ENCODE measurements around the gene SAMD15. TPM values are rescaled to one million over a fixed set of nuclear protein-coding genes. Genes with fewer than 3 reads are reported as not detected.
A peak's percentile ranks its signal among the peaks of the same experiment; 100 is the strongest.
"Not testable (repeated sequence)": the region's sequence is repeated elsewhere in the genome, so short reads cannot be mapped to it uniquely, and the experiment has no call there.

SAMD15 gene
- under 1 TPM; 0.31 to 0.36 TPM for total RNA-seq
- long read RNA-seq: 0 reads

DNA sequence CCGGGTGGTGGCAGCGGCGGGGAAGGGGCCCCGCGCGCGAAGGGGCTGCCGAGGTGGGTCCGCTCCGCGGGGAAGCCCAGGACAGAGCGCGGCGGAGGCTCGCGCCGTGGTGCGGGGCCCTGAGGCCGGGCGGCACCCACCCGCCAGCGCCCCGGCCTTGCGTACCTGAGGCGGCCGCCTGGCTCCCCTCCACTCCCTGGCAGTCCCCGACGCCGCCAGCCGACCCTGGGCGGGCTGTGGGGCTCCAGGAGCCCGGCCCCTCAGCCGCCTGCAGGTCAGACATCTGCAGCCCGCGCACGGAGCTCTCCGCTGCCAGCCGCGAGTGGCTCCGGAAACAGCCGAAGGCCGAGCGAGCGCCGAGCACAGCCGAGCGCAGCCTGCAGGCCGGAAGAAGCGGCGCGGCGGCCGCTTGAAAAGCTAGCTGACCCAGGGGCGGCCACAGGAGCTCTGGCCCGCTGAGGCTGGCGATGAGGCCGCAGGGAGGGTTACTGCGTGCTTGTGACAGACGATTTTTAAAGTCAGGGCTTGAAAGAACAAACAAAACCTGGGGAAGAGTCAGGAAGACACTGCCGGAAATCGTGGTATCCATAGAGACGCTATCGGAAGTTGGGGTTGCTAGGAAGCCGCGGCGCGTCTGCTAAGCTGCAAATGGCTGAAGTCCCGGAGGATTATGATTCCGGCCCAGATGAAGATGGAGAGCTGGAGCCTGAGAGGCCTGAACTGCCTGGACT lies at the start of gene SAMD15, which contains the start of gene TMED8:
TSS of gene SAMD15 (plus strand) at position 609 of the 731 bp plus-strand sequence. CDS start at position 649, 40 bp downstream.
TSS of gene TMED8 (minus strand) at position 324 of the 731 bp plus-strand sequence. CDS start at position 283, 41 bp downstream.
- ATAC-seq: peak; percentile 97
- peak; percentile 71 to 88 for DNase-seq
- intact Hi-C loops (cut with DNase I, micrococcal nuclease): no loop called here

DNA sequence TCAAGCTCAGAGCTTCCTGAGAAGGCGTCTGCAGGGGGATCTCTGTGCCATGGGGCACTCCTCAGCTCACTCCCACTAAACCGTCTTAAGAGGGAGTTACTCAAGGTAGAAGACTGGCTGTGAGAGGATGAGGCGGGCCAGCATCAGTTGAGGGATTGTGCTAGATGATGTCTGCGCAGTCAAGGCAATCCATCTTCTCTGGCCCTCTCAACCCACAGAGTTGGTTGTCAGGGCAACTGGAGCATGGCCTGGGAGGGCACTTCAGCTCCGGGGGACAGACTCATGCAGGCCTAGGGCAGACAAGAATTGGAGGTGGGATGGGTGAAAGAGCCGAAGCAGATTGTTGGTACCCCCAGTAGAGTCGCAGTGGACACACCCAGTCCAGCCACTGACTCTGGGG lies 47.3 kb upstream of the SAMD15 start:
- intact Hi-C loops (cut with DNase I, micrococcal nuclease): no loop called here
- ATAC-seq: no peak

DNA sequence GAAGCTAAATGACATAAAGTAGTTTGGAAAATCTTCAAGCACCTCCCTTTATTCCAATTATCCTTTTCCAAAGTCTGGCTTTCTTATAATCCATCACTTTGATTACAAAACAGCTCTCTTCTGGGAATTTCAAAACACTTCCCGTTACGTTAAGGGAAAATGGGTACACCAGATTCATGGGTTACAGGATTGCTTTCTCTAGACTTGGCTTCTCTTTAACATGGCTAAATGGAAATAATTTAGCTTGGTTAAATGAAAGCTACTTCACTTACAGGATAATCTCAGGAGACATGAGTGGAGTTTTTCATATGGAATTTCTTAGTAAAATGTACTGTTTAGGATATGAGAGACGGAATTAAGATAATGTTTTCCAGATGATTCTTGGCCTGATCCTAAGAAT lies 41.6 kb upstream of the SAMD15 start:
- intact Hi-C loops (cut with DNase I, micrococcal nuclease): no loop called here
- DNase-seq: no peak
- no peak for ATAC-seq

More for the DNA sequence above, 47.3 kb upstream of the SAMD15 start:
- DNase-seq: no peak

DNA sequence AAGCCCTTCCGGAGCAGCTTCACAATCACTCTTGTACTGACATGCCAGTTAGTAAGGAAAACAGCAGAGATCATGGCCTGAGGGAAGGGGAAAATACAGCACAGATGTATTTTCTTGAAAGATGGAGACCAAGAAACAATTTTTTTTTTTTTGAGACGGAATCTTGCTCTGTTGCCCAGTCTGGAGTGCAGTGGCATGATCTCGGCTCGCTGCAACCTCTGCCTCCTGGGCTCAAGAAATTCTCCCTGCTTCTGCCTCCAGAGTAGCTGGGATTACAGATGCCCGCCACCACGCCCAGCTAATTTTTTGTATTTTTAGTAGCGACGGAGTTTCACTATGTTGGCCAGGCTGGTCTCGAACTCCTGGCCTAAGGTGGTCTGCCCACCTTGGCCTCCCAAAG lies 39.9 kb upstream of the SAMD15 start:
- ATAC-seq; DNase-seq; intact Hi-C loops (cut with DNase I, micrococcal nuclease): not testable (repeated sequence)

DNA sequence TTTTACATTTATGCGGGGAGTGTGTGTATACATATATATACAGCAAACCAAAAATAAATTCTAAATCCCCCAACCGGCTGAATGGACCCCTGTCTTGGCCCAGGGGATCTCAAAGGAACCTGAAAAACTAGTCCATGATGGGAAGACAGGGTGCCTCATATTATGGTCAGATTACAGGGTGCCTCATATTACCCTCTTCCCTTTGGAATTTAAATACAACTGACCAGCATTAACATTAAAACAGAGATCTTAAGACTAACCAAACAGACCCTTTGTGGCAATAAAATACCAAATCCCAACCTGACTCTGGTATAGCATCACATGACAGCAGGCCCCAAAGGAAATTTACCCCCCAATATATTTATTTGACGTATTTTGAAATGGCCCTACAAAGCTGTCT lies 39.3 kb upstream of the SAMD15 start:
- intact Hi-C loops (cut with DNase I, micrococcal nuclease): no loop called here
- no peak for ATAC-seq
- no peak for DNase-seq

DNA sequence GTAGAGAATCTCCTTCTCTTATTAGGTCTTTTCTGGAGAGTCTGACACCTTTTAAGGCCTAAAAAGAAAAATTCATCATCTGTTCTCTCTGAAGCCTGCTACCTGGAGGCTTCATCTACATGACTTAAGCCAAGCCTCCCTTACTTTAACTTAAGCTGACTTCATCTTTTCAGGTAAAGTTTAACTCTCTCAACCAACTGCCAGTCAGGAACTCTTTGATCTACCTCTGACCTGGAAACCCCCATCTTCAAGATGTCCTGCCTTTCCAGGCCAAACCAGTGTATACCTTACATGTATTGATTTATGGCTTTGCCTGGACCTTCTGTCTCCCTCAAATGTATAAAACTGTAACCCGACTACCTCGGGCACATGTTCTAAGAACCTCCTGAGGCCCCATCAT lies 38.9 kb upstream of the SAMD15 start:
- intact Hi-C loops (cut with DNase I, micrococcal nuclease): no loop called here
- DNase-seq: no peak
- ATAC-seq: no peak

DNA sequence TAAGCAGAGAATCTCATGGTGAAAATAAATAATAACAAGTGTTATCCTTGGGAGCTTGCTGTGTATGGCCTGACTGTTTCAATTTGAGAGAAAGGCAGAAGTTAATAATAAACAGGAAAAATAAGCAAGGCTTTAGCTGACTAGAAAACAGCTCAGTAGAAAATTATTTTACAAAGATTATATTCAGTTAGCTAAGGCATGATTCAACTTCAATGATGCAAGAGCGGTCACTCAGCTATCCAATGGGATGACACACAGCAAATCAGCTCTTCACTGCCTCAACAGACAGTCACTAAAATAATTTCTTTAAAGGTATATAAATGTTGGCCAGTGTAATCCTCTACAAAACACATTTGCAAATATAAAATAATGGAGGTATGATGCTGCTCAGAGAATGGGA lies 37.8 kb upstream of the SAMD15 start:
- DNase-seq (no peak), ATAC-seq (no peak)
- intact Hi-C loops (cut with DNase I, micrococcal nuclease): no loop called here

DNA sequence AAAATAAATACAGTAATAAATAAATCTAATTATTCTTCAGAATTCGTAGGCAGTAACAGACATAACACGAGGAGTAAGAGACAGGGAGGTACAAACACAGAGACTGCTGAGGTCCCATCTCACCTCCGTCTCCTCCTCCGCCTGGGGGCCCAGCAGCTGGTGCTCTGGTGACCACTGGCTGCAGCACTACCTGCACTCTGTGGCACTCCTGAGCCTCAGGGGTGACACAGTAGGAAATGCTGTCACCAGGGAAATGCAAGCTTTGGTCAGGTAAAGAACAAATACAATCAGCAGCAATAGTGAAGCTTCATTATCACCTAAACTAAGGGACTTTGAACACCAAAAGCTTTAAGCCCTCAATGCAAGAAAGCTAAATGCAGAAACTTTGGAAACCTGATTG lies 36.8 kb upstream of the SAMD15 start:
- intact Hi-C loops (cut with DNase I, micrococcal nuclease): no loop called here

DNA sequence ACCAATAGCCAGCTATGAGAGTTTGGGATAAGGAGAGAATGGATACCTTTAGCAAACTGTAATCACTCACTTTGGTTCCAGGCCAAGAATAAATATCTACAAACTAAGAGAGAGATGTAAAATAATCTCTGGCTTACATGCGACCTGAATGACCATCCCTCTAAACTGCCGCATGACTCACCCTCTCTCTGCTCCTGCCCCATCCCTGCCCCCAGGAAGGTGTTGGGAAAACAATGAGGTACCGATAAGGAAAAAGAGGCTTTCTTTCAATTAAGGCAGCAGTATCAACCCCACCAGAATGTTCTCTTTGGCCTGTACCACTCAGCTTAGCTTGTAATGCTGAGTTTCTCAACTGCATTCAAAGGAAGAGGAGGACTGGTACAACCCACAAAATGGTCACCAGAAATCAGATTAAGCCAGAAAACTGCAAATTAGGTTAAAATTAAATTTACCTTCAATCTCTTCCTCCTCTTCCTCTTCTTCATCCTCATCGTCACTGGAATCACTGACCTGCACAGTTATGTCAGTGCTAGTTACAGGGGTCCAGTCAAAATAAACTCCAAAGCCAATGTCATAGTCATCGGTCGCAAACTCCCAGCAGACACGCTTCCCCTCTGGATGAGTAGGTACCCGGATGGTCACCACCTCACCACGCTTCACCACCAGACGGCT lies 34.3 kb upstream of the SAMD15 start:
- DNase-seq: no peak
- ATAC-seq: no peak
- intact Hi-C loops (cut with DNase I, micrococcal nuclease): no loop called here

More for the DNA sequence above, 36.8 kb upstream of the SAMD15 start:
- DNase-seq: no peak
- no peak for ATAC-seq

DNA sequence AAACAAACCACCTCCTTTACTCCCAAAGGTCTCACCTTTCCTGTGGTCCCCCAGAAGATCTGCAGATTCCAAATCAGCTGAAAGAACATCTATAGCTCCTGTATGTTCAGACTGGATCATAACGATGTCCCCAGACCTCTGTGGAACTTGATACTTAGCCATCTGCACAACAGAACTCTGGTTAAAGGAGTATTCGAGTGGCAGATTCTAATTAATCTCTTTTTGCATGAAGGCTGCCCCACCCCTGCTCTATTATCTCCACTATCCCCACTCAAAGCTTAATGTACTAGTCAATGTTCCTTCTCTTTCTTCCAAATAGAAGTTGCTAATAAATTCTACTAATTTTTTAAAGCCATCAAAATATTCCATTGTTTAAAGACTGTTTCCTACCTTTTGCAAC lies 33.5 kb upstream of the SAMD15 start:
- ATAC-seq (no peak), DNase-seq (no peak)
- intact Hi-C loops (cut with DNase I, micrococcal nuclease): no loop called here

DNA sequence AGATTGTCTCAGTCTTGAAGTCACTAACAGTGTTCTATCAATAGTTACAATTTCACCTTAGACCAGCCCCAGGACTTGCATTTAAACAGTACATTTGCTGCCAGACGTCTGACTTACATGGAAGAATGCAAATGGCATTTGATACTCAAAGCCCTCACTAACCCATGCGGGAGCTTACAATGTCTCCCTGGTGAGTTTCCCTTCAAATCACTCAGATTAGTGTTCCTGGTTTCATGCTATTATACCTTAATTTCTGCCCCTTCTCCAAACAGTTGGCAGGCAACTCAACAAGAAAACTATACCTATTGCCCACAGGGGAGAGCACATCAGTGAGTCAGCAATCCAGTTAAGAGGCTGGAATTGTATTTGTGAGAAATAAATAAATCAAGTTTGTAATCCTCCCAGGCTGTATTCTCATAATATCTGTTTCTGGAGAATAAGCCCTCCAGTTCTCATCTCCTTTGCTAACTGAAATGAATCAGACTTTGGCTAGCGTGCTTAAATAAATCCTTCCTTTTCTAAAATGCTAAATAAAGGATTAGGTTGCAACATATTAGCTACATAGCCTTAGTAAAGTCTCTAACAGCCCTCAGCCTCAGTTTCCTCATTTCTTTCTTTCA lies 32.7 kb upstream of the SAMD15 start:
- intact Hi-C loops (cut with DNase I, micrococcal nuclease): no loop called here
- ATAC-seq: no peak

DNA sequence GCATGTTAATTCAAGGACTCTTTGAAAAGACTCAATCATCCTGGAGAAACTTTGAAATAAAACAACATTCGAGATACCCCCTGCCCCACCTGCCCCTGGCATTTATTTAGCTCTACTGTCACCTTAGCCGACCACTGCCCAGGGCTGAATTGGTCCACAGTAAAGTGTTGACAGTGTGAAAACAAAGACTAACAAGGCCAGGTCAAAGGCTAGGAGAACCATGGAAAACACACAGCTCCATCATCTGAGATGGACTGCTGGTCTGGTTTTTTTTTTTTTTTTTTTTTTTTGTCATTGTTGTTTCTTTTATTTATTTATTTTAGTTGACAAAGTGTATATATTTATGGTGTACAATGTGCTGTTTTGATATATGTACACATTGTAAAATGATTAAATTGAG lies 30.7 kb upstream of the SAMD15 start:
- no peak for DNase-seq
- ATAC-seq: no peak
- intact Hi-C loops (cut with DNase I, micrococcal nuclease): no loop called here

More for the DNA sequence above, 32.7 kb upstream of the SAMD15 start:
- DNase-seq: no peak

DNA sequence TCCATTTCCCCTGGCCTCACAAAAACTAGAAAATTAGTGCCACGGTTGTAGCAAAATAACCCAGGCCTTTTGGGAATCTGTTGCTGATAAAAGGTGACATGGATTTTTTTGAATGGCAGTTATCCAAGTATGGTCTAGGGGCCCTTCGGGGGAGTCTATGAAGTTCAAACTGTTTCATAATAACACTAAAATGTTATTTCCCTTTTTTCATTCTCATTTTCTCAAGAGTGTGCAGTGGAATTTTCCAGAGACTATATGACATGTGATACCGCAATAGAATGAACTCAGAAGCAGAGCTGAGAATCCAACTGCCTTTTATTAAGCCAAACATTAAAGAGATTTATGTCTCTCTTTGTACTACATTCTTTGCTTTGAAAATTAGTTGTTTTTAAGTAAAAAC lies 29.4 kb upstream of the SAMD15 start:
- intact Hi-C loops (cut with DNase I, micrococcal nuclease): no loop called here
- DNase-seq (no peak), ATAC-seq (no peak)

DNA sequence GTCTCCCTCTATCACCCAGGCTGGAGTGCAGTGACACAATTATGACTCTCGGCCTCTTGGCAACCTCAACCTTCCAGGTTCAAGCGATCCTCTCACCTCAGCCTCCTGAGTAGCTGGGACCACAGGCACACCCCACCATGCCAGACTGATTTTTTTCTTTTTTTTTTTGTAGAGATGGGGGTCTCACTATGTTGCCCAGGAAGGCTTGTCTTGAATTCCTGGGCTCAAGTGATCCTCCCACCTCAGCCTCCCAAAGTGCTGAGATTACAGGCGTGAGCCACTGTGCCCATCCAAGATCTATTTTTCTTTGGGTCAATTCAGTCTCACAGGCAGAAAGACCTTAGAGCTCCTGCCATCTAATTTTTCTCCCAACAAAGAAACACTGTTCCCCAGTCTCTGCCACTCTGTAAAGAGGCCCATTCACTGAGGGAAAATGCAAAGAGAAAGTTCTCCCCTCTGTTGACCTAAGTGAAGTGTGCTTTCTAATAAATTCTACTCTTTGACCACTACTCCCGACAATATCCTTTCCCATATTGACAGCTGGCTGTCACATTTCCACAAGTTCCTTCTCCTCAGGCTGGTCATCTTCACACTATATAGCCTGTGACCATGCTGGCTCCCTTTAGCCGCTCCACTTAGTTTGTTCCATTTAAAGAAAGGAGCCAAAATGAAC lies 23.6 kb upstream of the SAMD15 start:
- DNase-seq (no peak), ATAC-seq (no peak)
- intact Hi-C loops (cut with DNase I, micrococcal nuclease): no loop called here

DNA sequence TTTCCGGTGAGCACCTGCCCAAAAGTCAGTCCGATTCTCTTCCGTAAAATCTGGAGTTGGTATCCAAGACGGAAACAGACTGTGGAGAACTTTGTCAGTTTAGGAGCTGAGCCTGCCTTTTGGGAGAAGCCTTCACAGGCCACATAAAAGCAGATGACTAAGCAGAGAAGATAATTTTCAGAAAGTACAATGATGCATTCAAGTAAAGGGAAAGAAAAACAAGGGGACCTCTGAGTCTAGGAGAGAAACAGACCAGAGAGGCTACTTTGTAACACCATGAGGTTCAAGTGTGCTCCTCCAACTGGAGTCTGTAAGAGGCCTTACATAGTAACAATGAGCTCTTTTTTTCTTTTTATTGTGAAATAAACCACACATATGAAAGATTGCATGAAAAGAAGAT lies 21.4 kb upstream of the SAMD15 start:
- DNase-seq: no peak
- ATAC-seq: no peak
- intact Hi-C loops (cut with DNase I, micrococcal nuclease): no loop called here

DNA sequence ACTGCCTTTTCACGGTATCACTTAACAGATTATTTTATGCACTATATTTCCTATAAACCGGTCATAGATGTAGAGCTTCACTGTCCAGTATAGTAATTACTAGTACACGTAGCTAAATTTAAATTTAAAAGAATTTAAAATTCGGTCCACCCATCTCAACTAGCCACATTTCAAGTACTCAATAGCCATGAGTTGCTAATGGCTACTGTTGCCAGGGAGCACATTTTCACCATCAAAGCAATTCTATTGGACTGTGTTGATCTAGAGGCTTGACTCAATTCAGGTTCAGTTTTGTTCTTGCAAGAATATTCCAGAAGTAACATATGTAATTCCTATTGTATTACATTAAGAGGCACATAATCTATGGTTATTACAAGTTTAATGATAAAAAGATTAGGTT lies 20.3 kb upstream of the SAMD15 start:
- intact Hi-C loops (cut with DNase I, micrococcal nuclease): no loop called here
- DNase-seq: no peak
- no peak for ATAC-seq

DNA sequence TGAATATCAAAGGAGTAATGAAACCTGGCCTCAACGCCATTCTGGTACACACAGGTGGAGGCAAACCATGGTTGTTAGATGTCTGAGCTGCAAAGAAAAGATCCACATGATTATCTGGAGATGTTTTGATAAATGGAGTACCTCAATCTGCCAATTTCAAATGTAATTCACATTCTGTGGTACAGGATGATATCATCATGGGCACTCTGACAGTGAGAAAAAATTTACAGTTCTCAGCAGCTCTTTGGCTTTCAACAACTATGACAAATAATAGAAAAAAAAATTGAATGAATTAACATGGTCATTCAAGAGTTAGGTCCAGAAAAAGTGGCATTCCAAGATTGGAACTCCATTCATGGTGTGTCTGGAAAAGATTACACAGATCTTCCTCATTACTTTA lies 17.6 kb upstream of the SAMD15 start:
- no peak for DNase-seq
- no peak for ATAC-seq
- intact Hi-C loops (cut with DNase I, micrococcal nuclease): no loop called here

DNA sequence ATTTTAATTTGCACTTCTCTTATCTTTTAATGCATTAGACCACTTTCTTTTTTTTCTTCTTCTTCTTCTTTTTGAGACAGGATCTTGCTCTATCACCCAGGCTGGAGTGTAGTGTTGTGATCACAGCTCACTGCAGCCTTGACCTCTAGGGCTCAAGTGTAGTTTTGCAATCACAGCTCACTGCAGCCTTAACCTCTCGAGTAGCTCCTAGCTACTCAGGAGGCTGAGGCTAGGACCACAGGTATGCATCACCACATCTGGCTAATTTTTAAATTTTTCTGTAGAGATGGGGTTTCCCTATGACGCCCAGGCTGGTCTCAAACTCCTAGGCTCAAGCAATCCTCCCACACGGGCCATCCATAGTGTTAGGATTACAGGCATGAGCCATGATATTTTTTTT lies 13.0 kb upstream of the SAMD15 start:
- DNase-seq (no peak), ATAC-seq (no peak)
- intact Hi-C loops (cut with DNase I, micrococcal nuclease): no loop called here

DNA sequence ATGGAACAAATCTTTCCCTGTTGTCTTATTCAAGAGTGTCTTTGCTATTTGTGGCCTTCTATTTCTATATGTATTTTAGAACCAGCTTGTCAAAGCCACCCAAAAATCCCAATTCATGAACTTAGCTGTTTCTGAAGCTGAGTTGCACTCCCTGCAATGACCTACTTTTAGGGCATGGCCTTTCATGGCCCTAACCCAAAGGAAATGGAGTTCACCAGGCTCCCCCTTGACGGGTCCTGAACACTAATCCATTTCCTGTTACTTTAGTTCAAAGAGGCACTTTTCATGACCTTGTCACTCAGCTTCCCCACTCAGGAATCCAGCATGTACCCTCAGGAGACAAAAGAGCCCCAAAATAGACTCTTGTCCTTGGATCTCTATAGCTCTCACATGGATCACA lies 7.9 kb upstream of the SAMD15 start:
- no peak for DNase-seq
- intact Hi-C loops (cut with DNase I, micrococcal nuclease): no loop called here

More for the DNA sequence above, 7.9 kb upstream of the SAMD15 start:
- ATAC-seq: no peak
